Endometrium (tissue), 2 donors: ENCODE results near the gene RYR3.

Source experiments
- FAIRE-seq: peaks from 2 replicates; lab custom pipeline; 2012; peaks lifted over from hg19 to GRCh38; lab: Jason Lieb, UNC
- donor health status: control.
- donor health status: control.

The RYR3 gene

GRCh38 chr15:33310481-33311311 is at the start of gene RYR3:
RYR3 (plus strand) TSS chr15:33310967; CDS start chr15:33311046, 79 bp downstream.
- no peak for FAIRE-seq

GRCh38 chr15:33262306-33262705 is 48.5 kb upstream of the RYR3 start:
- no peak for FAIRE-seq

- no peak for FAIRE-seq
These were observed 33.1 kb upstream of the RYR3 start for GRCh38 chr15:33277689-33278088.

- no peak for FAIRE-seq
These were observed 31.8 kb upstream of the RYR3 start for GRCh38 chr15:33278816-33279612.

GRCh38 chr15:33279613-33280205 is 31.1 kb upstream of the RYR3 start:
- no peak for FAIRE-seq

- no peak for FAIRE-seq
These were observed 28.3 kb upstream of the RYR3 start for GRCh38 chr15:33282226-33283020.

GRCh38 chr15:33283576-33283975 is 27.2 kb upstream of the RYR3 start:
- no peak for FAIRE-seq

GRCh38 chr15:33284336-33284735 is 26.4 kb upstream of the RYR3 start:
- FAIRE-seq: no peak

- FAIRE-seq: peak; percentile 23
These were observed 18.0 kb upstream of the RYR3 start for GRCh38 chr15:33292717-33293307.

- FAIRE-seq: no peak
These were observed 16.9 kb upstream of the RYR3 start for GRCh38 chr15:33293713-33294334.

- FAIRE-seq: no peak
These were observed 14.7 kb upstream of the RYR3 start for GRCh38 chr15:33296050-33296449.

GRCh38 chr15:33296856-33297255 is 13.9 kb upstream of the RYR3 start:
- no peak for FAIRE-seq

- no peak for FAIRE-seq
These were observed 12.1 kb upstream of the RYR3 start for GRCh38 chr15:33298631-33299030.

- FAIRE-seq: no peak
These were observed 5.8 kb upstream of the RYR3 start for GRCh38 chr15:33304924-33305323.

GRCh38 chr15:33309602-33310276 is 1.0 kb upstream of the RYR3 start:
- FAIRE-seq: no peak

- FAIRE-seq: no peak
These were observed 675 bp downstream of the RYR3 start for GRCh38 chr15:33311312-33311971.

GRCh38 chr15:33313491-33313890 is 2.7 kb downstream of the RYR3 start:
- no peak for FAIRE-seq

GRCh38 chr15:33314069-33314468 is 3.3 kb downstream of the RYR3 start:
- FAIRE-seq: no peak

GRCh38 chr15:33315044-33315443 is 4.3 kb downstream of the RYR3 start:
- FAIRE-seq: no peak

GRCh38 chr15:33317896-33318295 is 7.1 kb downstream of the RYR3 start:
- no peak for FAIRE-seq
